HEK293 (cell line): ENCODE data around the gene SCN3A.

ENCODE experiments used
- CTCF ChIA-PET: fragments of 350-600 bp; formaldehyde crosslinking; extraction: SDS; loops from one replicate; lab custom pipeline; 2021; ENCODE audit warnings: antibody characterized with exemption; lab: Yijun Ruan, JAX
- POLR2A ChIA-PET: fragments of 300-600 bp; formaldehyde crosslinking; extraction: SDS; loops from one replicate; lab custom pipeline; 2020; ENCODE audit warnings: antibody characterized with exemption, inconsistent platforms; lab: Yijun Ruan, JAX
- H3K27ac ChIP-seq: fragments of 200-500 bp; sonication (Bioruptor generic); 2 replicates; pipeline ENCODE4 v1.5.1; 2014; ENCODE audit warnings: low read depth, low read length, control low read depth, inconsistent platforms; ENCODE audit errors: extremely low read depth
- H3K36me3 ChIP-seq, 2 experiments: fragments of 200-500 bp in 1 of 2; sonication (Bioruptor generic) in 1 of 2; 1 replicate in 1 of 2; 2 replicates in 1 of 2; pipeline ENCODE4 v1.5.1; 2014 to 2017; ENCODE audit warnings: inconsistent platforms in 2 of 2, low read length in 2 of 2; ENCODE audit not compliant: control insufficient read depth in 2 of 2, insufficient read depth in 1 of 2
- H3K4me1 ChIP-seq: fragments of 200-500 bp; sonication (Bioruptor generic); 2 replicates; pipeline ENCODE4 v1.5.1; 2014; ENCODE audit warnings: mild to moderate bottlenecking, low read length, inconsistent platforms; ENCODE audit not compliant: control insufficient read depth, insufficient read depth
- H3K4me3 ChIP-seq: 2 replicates; pipeline ENCODE4 v1.5.1; 2011; ENCODE audit warnings: low read depth, mild to moderate bottlenecking, control low read depth, low read length, moderate library complexity
- H3K9me3 ChIP-seq: fragments of 200-500 bp; sonication (Bioruptor generic); 2 replicates; pipeline ENCODE4 v1.5.1; 2014; ENCODE audit warnings: low read depth, low read length, inconsistent platforms; ENCODE audit not compliant: control insufficient read depth, insufficient read depth
- ATF2 ChIP-seq: fragments of 450-650 bp; formaldehyde crosslinking; IDR thresholded peaks from 2 replicates; pipeline ENCODE4 v1.5.1; 2016; ENCODE audit warnings: missing biosample characterization, missing genetic modification characterization, low read depth
- PRDM1 ChIP-seq: fragments of 450-650 bp; formaldehyde crosslinking; IDR thresholded peaks from 2 replicates; pipeline ENCODE4; 2016; ENCODE audit warnings: missing biosample characterization, missing genetic modification characterization
- PRDM10 ChIP-seq: fragments of 450-650 bp; formaldehyde crosslinking; IDR thresholded peaks from 2 replicates; pipeline ENCODE4 v1.5.1; 2016; ENCODE audit warnings: missing biosample characterization, missing genetic modification characterization
- TRIM28 ChIP-seq: IDR thresholded peaks from 2 replicates; pipeline ENCODE4 v1.6.1; 2011; ENCODE audit warnings: low read length, control low read depth, borderline replicate concordance
- WT1 ChIP-seq: fragments of 450-650 bp; formaldehyde crosslinking; IDR thresholded peaks from 2 replicates; pipeline ENCODE4 v1.5.1; 2016; ENCODE audit warnings: missing biosample characterization, missing genetic modification characterization
- ZBTB11 ChIP-seq: fragments of 450-650 bp; formaldehyde crosslinking; conservative IDR thresholded peaks from 2 replicates; pipeline ENCODE4 v1.5.1; 2016; ENCODE audit warnings: low read depth, missing biosample characterization, missing genetic modification characterization
- ZBTB20 ChIP-seq: fragments of 450-650 bp; formaldehyde crosslinking; IDR thresholded peaks from 2 replicates; pipeline ENCODE4 v1.5.1; 2016; ENCODE audit warnings: missing biosample characterization, missing genetic modification characterization
- ZFP3 ChIP-seq: fragments of 450-650 bp; formaldehyde crosslinking; IDR thresholded peaks from 2 replicates; pipeline ENCODE4 v1.5.1; 2016; ENCODE audit warnings: low read depth, missing biosample characterization, missing genetic modification characterization
- ZNF121 ChIP-seq: fragments of 450-650 bp; formaldehyde crosslinking; IDR thresholded peaks from 2 replicates; pipeline ENCODE4 v1.5.1; 2016; ENCODE audit warnings: missing biosample characterization, missing genetic modification characterization
- ZNF140 ChIP-seq: fragments of 450-650 bp; formaldehyde crosslinking; IDR thresholded peaks from 2 replicates; pipeline ENCODE4 v1.5.1; 2016; ENCODE audit warnings: missing biosample characterization, missing genetic modification characterization
- ZNF398 ChIP-seq: fragments of 450-650 bp; formaldehyde crosslinking; IDR thresholded peaks from 2 replicates; pipeline ENCODE4 v1.5.1; 2017; ENCODE audit warnings: missing biosample characterization, missing genetic modification characterization
- ZNF549 ChIP-seq: fragments of 450-650 bp; IDR thresholded peaks from 2 replicates; pipeline ENCODE4 v1.5.1; 2018; ENCODE audit warnings: missing biosample characterization, missing genetic modification characterization, mild to moderate bottlenecking, inconsistent platforms, moderate library complexity
- ZNF645 ChIP-seq: fragments of 450-650 bp; formaldehyde crosslinking; IDR thresholded peaks from 2 replicates; pipeline ENCODE4; 2016; ENCODE audit warnings: missing biosample characterization, missing genetic modification characterization
- ZNF777 ChIP-seq: fragments of 450-650 bp; formaldehyde crosslinking; IDR thresholded peaks from 2 replicates; pipeline ENCODE4 v1.5.1; 2017; ENCODE audit warnings: missing biosample characterization, missing genetic modification characterization, borderline replicate concordance
- ZSCAN5A ChIP-seq: fragments of 450-650 bp; formaldehyde crosslinking; IDR thresholded peaks from 2 replicates; pipeline ENCODE4 v1.5.1; 2016; ENCODE audit warnings: missing biosample characterization, missing genetic modification characterization

The SCN3A gene

GRCh38 chr2:165115258-165115657 lies 88.6 kb downstream of the SCN3A start:
- H3K4me3 ChIP-seq, result no peak overlapping the region
- peaks cover 5% of the 10 kb centered on the region; the same call in 1 of the 2 replicates for H3K4me1 ChIP-seq
- no peak overlapping the region for H3K27ac ChIP-seq
- POLR2A ChIA-PET, result no interaction called here
- no peaks in the 10 kb centered on the region for H3K9me3 ChIP-seq
- no peak for TF ChIP-seq ZNF777
- TF ChIP-seq ATF2 (tag by site-specific recombination), result no peak
- no peak for TF ChIP-seq ZBTB20
- no peak for TF ChIP-seq PRDM10 (tag by site-specific recombination)
- TF ChIP-seq ZSCAN5A (tag by site-specific recombination), result no peak
- TF ChIP-seq, all 188 proteins: peak for 0
- CTCF ChIA-PET, result interaction anchor here (0.8 to 2.1 kb wide), 2 partner anchors 88 to 89 kb away, joined by 5 to 9 read pairs; partner anchors contain the start of gene SCN3A
- no peaks in the 10 kb centered on the region for H3K36me3 ChIP-seq

- H3K36me3 ChIP-seq, result no peaks in the 10 kb centered on the region
- no peaks in the 10 kb centered on the region for H3K9me3 ChIP-seq
- POLR2A ChIA-PET, result no interaction called here
- CTCF ChIA-PET, result interaction anchor here (1.2 to 2.1 kb wide), 2 partner anchors 89 to 97 kb away, joined by 3 to 9 read pairs; partner anchors contain the start of gene SCN3A
- peak; percentile 35; the same call in 1 of the 2 replicates for TF ChIP-seq PRDM1
- no peak for TF ChIP-seq ZNF549
- TF ChIP-seq ZBTB11, result no peak
- no peak for TF ChIP-seq ZNF121 (tag by site-specific recombination)
- no peak for TF ChIP-seq ZFP3 (tag by site-specific recombination)
- TF ChIP-seq PRDM10 (tag by site-specific recombination), result 0 out of 2 replicates have a peak, but pooled peaks have one; percentile 15
- TF ChIP-seq ZNF398 (tag by site-specific recombination), result peak; percentile 20; the same call in 1 of the 2 replicates
- no peak for TF ChIP-seq TRIM28
- TF ChIP-seq WT1 (tag by site-specific recombination), result peak; percentile 41; the same call in 1 of the 2 replicates
- no peak for TF ChIP-seq ZNF645 (tag by site-specific recombination)
- no peak for TF ChIP-seq ZNF140 (tag by site-specific recombination)
- H3K27ac ChIP-seq, result no peak overlapping the region
- H3K4me1 ChIP-seq, result peaks cover 5% of the 10 kb centered on the region; the same call in 1 of the 2 replicates
- H3K4me3 ChIP-seq, result no peak overlapping the region
Observed at GRCh38 chr2:165114346-165114939, 89.4 kb downstream of the SCN3A start.
